Fibroblast of lung (primary cell): ENCODE data around the gene PCIF1. TPM values are rescaled to one million over a fixed set of nuclear protein-coding genes. Genes with fewer than 3 reads are reported as not detected.

Experiments
- DNase-seq, 2 donors: peaks; one replicate each; pipeline versions ENCODE4 v3.0.0 to v3.0.0-alpha.2; 2010; ENCODE audit warnings: low read depth in 2 of 2
- H2AFZ ChIP-seq: 2 replicates; pipeline ENCODE4 v1.5.1; 2012; ENCODE audit warnings: low read length, control low read depth, inconsistent platforms
- H3K27ac ChIP-seq: 2 replicates; pipeline ENCODE4 v1.5.1; 2011; ENCODE audit warnings: low read length, control low read depth; ENCODE audit not compliant: insufficient read depth
- H3K27me3 ChIP-seq: 2 replicates; pipeline ENCODE4 v1.5.1; 2011; ENCODE audit warnings: mild to moderate bottlenecking, low read length; ENCODE audit not compliant: control insufficient read depth, insufficient read depth
- H3K36me3 ChIP-seq: 2 replicates; pipeline ENCODE4 v1.5.1; 2011; ENCODE audit warnings: low read length; ENCODE audit not compliant: control insufficient read depth, insufficient read depth
- H3K4me1 ChIP-seq: 2 replicates; pipeline ENCODE4 v1.5.1; 2011; ENCODE audit warnings: low read length; ENCODE audit not compliant: control insufficient read depth, insufficient read depth; ENCODE audit errors: extremely low read depth
- H3K4me2 ChIP-seq: 2 replicates; pipeline ENCODE4 v1.5.1; 2011; ENCODE audit warnings: low read length, control low read depth; ENCODE audit not compliant: insufficient read depth; ENCODE audit errors: extremely low read depth
- H3K4me3 ChIP-seq, 4 experiments: fragments of 200-600 bp in 1 of 4; sonication (generic) in 1 of 4; replicated peaks in 1 of 4; 2 replicates each; pipeline ENCODE4 v1.5.1; 2011 to 2016; ENCODE audit warnings: low read length in 4 of 4, low read depth in 3 of 4, mild to moderate bottlenecking in 3 of 4, control low read depth in 2 of 4, inconsistent platforms in 1 of 4, mixed read lengths in 1 of 4; ENCODE audit not compliant: insufficient read depth in 1 of 4; ENCODE audit errors: control extremely low read depth in 1 of 4
- H3K79me2 ChIP-seq: 2 replicates; pipeline ENCODE4 v1.5.1; 2012; ENCODE audit warnings: mild to moderate bottlenecking, low read length, inconsistent platforms; ENCODE audit not compliant: control insufficient read depth, insufficient read depth
- H3K9ac ChIP-seq: 2 replicates; pipeline ENCODE4 v1.5.1; 2011; ENCODE audit warnings: mild to moderate bottlenecking, low read length, control low read depth; ENCODE audit not compliant: insufficient read depth
- H3K9me3 ChIP-seq: 2 replicates; pipeline ENCODE4 v1.5.1; 2012; ENCODE audit warnings: low read depth, low read length; ENCODE audit not compliant: control insufficient read depth, insufficient read depth
- H4K20me1 ChIP-seq: 2 replicates; pipeline ENCODE4 v1.5.1; 2011; ENCODE audit warnings: low read length; ENCODE audit not compliant: control insufficient read depth, insufficient read depth; ENCODE audit errors: extremely low read depth
- EZH2 ChIP-seq: IDR thresholded peaks from 2 replicates; pipeline ENCODE4 v1.5.1; 2012; ENCODE audit warnings: low read length, control low read depth, mild to moderate bottlenecking; ENCODE audit errors: missing control alignments
- polyA plus RNA-seq, 2 donors: library from polyadenylated mRNA; depleted of rRNA in 1 of 2; stranded (reverse) in 1 of 2; unstranded in 1 of 2; fragments of >200 nt; gene quantifications; 2 replicates each; pipeline ENCODE4 v1.2.1, GENCODE V29; 2011 to 2012; ENCODE audit warnings: missing spikeins in 1 of 2
- total RNA-seq: library from RNA; depleted of rRNA; stranded (reverse); fragments of >200 nt; gene quantifications from 2 replicates; pipeline ENCODE4 v1.2.1, GENCODE V29; 2014
- TF ChIP-seq, protein P1 (sequence below), 2 donors: IDR thresholded peaks in 1 of 2; conservative IDR thresholded peaks in 1 of 2; 1 replicate in 1 of 2; 2 replicates in 1 of 2; pipeline ENCODE4 v1.5.1; 2011 to 2012; ENCODE audit warnings: low read length in 2 of 2, control low read depth in 1 of 2, inconsistent platforms in 1 of 2, low read depth in 1 of 2, mild to moderate bottlenecking in 1 of 2

The PCIF1 gene
- total and polyA plus RNA-seq, 2 donors (not counting 1 experiment from before 2014, with no cell fraction given), result 9.9 to 16.0 TPM

- peaks cover 2% of the 10 kb centered on the region for H3K4me1 ChIP-seq
- no peak overlapping the region for H3K9ac ChIP-seq
- H3K9me3 ChIP-seq, result no peaks in the 10 kb centered on the region
- no peak overlapping the region for H3K4me2 ChIP-seq
- H3K79me2 ChIP-seq, result no peaks in the 10 kb centered on the region
- H2AFZ ChIP-seq, result no peak overlapping the region
- no peak for TF ChIP-seq EZH2
- TF ChIP-seq, protein P1, sequence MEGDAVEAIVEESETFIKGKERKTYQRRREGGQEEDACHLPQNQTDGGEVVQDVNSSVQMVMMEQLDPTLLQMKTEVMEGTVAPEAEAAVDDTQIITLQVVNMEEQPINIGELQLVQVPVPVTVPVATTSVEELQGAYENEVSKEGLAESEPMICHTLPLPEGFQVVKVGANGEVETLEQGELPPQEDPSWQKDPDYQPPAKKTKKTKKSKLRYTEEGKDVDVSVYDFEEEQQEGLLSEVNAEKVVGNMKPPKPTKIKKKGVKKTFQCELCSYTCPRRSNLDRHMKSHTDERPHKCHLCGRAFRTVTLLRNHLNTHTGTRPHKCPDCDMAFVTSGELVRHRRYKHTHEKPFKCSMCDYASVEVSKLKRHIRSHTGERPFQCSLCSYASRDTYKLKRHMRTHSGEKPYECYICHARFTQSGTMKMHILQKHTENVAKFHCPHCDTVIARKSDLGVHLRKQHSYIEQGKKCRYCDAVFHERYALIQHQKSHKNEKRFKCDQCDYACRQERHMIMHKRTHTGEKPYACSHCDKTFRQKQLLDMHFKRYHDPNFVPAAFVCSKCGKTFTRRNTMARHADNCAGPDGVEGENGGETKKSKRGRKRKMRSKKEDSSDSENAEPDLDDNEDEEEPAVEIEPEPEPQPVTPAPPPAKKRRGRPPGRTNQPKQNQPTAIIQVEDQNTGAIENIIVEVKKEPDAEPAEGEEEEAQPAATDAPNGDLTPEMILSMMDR (conservative IDR thresholded peaks at IDR 0.05 in 1 of 2, IDR thresholded peaks at IDR 0.05 in 1 of 2; ENCODE audit: low read depth in 1 of 2, low read length in 2 of 2), result no peak
- no peak overlapping the region for H3K4me3 ChIP-seq
- no peaks in the 10 kb centered on the region for H4K20me1 ChIP-seq
- no peak overlapping the region for H3K27ac ChIP-seq
- DNase-seq, result no peak
- no peaks in the 10 kb centered on the region for H3K27me3 ChIP-seq
- peaks cover 64% of the 10 kb centered on the region for H3K36me3 ChIP-seq
Observed at GRCh38 chr20:45950330-45950646, 15.8 kb downstream of the PCIF1 start.

GRCh38 chr20:45951925-45952834, 17.7 kb downstream of the PCIF1 start:
- Histone ChIP-seq H3K79me2 (no peaks in the 10 kb centered on the region), H3K9me3 (no peaks in the 10 kb centered on the region), H4K20me1 (no peaks in the 10 kb centered on the region), H3K36me3 (peaks cover 56% of the 10 kb centered on the region), H3K9ac (no peak overlapping the region), H3K4me2 (no peak overlapping the region), H3K4me3 (no peak overlapping the region), H3K4me1 (no peaks in the 10 kb centered on the region), H3K27ac (no peak overlapping the region), H3K27me3 (no peaks in the 10 kb centered on the region), H2AFZ (no peak overlapping the region)
- TF ChIP-seq, protein P1 (conservative IDR thresholded peaks at IDR 0.05 in 1 of 2, IDR thresholded peaks at IDR 0.05 in 1 of 2; ENCODE audit: low read depth in 1 of 2, low read length in 2 of 2), result no peak
- TF ChIP-seq EZH2, result no peak
- DNase-seq, result no peak

- Histone ChIP-seq H3K9ac (no peak overlapping the region), H3K27ac (no peak overlapping the region)
Observed at GRCh38 chr20:45952861-45953260, 18.4 kb downstream of the PCIF1 start.

More at GRCh38 chr20:45952861-45953260, 18.4 kb downstream of the PCIF1 start:
- TF ChIP-seq, protein P1 (conservative IDR thresholded peaks at IDR 0.05 in 1 of 2, IDR thresholded peaks at IDR 0.05 in 1 of 2; ENCODE audit: low read depth in 1 of 2, low read length in 2 of 2), result no peak
- TF ChIP-seq EZH2, result no peak
- H2AFZ ChIP-seq, result no peak overlapping the region
- H3K4me2 ChIP-seq, result no peak overlapping the region
- no peak for DNase-seq
- peaks cover 55% of the 10 kb centered on the region for H3K36me3 ChIP-seq
- H3K4me3 ChIP-seq, result no peak overlapping the region
- H4K20me1 ChIP-seq, result no peaks in the 10 kb centered on the region
- H3K79me2 ChIP-seq, result no peaks in the 10 kb centered on the region
- H3K27me3 ChIP-seq, result no peaks in the 10 kb centered on the region
- no peaks in the 10 kb centered on the region for H3K4me1 ChIP-seq
- H3K9me3 ChIP-seq, result no peaks in the 10 kb centered on the region
